CD4-positive, alpha-beta T cell treated with Interleukin-10 for 1 hour (primary cell): ENCODE data around the gene RUNX2.
A peak's percentile ranks its signal among the peaks of the same experiment; 100 is the strongest.

Experiments
- DNase-seq: peaks from one replicate; pipeline ENCODE4 v3.0.0-alpha.2; 2020

Gene RUNX2

DNA sequence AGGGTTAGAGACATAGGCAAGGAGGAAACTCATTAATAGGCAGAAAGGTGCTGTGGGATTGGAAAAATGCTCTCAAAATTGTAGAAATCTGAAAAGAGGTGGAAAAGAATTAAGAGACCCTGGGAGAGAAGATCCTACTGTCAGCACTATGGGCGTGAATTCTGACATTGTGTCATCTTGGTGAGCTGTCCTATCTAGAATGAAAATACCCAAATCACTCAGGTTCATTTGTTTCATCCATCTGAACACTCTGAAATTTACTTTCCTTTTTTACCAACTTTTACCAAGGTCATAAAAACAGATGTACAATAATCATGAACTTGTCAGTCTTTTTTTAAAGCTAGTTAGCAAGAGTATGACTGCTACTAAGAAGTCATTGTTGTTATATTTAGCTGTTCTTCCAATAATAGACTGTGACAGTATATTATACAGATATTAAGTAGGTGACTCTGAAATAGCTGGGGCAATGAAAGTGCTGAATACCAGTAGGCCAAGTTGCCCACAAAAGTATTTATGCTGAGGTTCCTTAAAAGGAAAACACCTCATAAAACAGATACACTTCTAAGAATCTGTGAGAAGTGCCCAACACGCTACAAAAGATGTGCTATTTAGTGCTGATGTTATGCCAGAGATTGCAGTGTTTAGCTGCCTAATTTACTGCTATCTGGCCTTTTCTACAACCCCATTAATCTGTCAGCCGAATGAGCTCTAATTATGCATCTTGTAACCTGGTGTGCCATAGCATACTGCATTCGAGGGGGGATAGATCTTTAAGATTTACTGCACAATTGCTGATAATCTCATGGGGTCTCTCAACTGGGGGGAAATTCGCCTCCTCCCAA lies 267.1 kb downstream of the RUNX2 start:
- no peak for DNase-seq

DNA sequence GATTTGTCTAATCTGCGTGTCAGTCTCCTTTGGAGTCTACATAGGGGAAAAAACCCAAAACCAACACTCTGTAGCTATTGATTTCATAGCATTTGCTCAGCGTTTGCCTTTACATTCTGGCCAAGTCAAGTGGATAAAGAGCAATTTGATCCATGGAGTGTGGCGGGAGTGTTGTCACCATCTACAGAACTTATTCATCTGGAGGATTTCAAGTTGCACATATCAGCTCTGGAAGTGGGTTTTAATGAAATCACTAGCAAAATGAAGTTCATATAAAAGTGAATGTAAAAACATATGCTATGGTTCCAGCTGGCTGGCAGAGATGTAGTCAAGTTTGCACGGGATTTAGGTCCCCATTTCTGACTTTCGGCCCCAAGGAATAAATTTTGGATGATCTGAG lies 269.3 kb downstream of the RUNX2 start:
- no peak for DNase-seq

DNA sequence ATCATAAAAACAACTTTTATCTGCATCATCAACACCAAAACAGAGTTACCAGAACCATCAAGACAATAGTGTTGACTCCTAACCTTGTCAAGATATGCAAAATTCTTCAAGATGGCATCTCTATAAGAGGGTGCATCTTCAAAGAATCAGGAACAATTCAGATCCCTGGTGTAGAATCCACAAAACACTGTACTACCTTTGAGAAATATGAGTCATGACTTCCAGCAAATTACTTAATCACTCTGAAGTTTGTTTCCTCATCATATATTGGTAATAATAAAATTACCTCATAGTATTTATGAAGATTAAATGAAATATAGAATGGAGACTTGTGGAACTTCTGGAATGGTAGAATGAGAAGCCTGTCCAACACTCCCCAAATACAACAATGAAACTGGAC lies 270.9 kb downstream of the RUNX2 start:
- DNase-seq = no peak

DNA sequence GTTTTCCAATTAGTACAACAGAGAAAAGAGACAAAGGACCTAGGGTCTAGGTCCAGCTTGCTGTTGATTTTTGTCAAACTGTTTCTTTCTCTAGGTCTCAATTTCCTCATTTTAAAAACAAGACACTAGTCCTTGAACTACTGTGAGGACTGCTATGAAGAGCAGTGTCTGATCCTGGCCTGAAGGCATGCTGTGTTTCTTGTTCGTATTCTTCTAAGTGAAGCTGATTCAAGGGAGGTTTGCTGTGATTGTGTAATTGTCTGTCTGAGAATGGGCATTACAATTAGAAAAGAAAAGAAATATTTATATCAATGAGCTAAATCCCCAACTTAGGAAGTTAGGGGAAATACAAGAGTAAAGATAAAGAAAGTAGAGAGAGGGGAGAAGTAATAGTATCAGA lies 277.8 kb downstream of the RUNX2 start:
- DNase-seq = no peak

DNA sequence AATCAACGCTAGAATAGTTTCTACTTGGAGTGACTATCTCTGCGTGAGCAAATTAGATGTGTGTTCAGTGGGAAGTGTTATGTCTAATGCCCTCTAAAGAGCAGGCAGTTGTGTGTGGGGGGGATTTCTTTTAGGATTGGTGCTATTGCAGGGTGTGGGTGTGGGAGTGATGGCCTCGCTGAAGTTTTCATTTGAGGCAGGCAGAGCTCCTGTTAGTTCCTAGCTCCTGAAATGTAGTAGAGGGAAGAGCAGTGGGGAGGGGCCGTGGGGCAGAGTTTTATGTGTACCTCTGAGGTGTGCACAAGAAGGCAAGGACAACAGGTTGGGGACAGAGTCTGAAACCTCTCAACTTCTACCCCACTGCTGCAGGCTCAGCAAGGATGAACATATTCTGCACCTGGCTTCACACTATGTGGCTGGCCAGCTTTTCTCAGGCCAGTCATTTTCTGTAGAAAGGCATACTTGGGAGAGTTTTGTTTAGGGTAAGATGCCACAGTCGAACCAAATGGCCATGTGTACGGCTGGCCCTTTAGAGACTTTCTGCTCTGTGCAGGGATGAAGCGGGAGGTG lies 278.8 kb downstream of the RUNX2 start:
- DNase-seq = no peak

DNA sequence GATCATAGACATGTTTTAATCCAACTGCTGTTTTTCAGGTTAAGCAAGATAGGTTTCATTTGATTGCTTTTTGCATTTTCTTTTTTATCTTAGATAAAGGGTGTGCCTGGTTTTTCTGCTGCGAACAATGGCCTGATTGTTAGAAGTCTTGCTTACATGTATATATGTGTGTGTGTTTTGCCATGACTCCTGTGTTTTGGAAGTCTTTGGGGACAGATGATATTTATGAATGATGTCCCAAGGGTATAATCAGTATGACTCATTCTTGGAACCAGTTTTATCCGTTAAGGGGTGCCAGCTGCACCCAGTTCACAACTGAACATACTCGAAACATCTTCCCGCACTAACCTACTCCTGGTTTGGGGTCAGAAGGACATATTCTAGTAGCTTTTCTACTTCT lies 279.7 kb downstream of the RUNX2 start:
- DNase-seq = no peak

DNA sequence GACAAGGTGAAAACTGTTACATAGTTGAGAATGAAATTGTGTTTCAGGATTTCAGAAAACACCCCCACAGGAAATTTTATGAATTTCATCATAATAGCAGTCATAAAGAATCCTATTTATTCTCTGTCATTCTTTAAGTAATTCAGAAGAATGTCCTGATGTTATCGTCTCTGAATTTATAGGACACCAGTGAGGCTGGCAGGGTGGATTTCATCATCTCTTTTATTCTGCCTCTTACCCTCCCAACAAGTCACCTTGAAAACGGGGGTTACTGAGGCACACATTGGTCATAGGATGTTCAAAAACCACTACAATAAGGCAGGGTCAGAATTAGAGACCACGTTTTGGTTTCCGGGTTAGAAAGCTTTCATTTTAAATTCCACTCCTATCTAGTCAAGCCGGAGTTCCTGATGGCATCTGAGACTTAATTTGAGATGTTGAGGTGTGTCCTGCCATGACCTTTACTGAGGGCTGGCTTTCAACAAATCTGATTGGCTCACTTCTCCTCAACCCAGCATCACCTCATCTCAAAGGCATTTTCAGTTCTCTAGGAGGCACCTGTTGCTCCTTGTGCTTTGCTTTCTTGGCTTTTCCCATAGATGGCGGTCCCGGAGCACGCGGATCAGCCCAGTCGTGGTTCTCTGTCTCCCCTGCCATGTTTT lies 280.3 kb downstream of the RUNX2 start:
- DNase-seq = no peak

DNA sequence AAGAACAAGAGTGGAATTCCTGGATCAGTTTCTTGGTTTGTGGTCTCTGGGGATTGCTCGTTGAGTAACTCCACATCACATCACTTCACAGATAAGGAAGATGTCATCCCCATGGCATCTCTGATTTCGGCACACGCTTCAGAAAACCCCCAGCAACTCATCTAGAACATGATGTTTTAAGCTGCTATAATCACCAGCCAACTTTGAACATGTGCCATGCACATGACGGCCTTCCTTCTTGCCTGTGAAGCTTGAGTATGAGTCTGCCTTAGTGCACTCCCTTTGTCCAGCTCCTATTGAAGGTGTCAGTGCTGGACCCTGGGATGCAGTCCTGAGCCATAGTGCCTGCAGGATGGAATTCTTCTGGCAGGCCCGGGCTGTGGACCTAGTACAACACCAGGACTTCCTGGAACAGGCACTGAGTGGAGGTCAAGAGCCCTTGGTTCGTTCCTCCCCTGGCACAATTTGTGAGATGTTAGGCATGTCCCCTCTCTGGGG lies 281.1 kb downstream of the RUNX2 start:
- no peak for DNase-seq

DNA sequence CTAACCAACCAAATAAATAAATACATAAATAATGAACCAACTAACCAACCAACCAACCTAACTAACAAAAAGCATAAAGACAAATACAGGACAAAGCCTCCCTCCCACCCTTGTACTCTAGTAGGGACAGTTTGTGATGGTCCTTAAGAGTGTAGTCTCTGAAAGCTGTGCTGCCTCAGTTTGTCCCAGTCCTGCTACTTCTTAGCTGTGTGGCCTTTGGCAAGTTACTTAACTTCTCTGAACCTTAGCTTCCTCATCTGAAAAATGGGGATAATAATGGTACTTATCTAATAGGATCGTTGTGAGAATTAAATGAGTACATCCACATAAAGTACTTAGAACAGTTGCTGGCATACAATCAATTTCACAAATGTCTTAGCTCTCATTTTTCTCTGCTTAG lies 282.2 kb downstream of the RUNX2 start:
- DNase-seq = no peak

DNA sequence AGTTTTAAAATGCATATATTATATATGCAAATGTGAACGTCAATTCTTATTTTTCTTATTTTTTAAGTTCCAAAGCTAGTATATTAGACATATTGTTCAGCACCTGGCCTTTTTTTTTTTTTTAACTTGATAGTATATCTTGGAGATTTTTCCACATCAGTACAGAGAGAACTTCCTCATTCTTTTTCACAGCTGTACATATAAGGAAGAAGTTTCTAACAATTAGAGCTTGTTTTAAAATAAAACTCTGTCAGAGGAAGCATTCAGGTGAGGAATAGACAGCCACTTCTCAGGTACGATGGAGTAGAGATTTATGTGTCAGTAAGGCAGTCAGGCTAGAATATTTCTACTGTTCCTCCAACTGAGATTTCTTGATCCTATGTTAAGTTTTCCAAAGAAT lies 282.7 kb downstream of the RUNX2 start:
- DNase-seq = no peak

DNA sequence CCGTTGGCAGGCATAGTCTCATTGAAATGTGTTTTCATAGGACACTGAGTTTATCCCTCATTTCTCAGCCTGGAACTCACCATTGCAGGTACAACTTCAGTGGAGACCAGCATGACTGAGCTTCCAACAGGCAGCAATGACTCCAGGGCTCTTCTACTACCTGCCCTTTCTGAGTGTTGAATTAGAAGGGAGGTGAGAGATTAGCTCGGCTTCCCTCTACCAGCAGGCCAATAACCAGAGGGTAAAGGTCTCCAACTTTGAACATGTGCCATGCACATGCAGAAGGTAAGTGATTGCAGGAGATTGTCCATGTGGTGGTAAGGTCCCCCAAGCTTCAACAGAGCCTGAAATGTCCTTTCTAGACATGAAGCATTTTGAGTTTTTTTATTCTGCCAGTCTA lies 283.4 kb downstream of the RUNX2 start:
- DNase-seq = no peak

DNA sequence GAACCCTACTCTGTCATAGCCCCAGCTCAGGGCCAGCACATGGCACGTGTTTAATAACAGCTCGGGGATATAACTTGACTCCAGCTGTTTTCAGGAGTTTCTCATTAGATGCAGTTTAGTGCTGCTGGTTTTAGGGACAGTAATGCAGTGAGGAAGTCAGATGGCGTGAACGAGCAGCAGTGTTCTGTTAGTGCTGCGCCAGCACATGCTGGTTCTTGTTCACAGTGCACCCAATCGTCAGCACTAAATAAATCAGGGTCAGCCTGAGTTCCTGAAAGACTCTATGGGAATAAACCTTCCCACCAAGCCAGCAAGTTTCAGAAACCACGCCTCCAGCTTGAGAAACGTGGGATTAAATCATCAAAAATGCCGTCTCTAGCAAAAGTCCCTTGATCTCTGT lies 285.5 kb downstream of the RUNX2 start:
- no peak for DNase-seq

DNA sequence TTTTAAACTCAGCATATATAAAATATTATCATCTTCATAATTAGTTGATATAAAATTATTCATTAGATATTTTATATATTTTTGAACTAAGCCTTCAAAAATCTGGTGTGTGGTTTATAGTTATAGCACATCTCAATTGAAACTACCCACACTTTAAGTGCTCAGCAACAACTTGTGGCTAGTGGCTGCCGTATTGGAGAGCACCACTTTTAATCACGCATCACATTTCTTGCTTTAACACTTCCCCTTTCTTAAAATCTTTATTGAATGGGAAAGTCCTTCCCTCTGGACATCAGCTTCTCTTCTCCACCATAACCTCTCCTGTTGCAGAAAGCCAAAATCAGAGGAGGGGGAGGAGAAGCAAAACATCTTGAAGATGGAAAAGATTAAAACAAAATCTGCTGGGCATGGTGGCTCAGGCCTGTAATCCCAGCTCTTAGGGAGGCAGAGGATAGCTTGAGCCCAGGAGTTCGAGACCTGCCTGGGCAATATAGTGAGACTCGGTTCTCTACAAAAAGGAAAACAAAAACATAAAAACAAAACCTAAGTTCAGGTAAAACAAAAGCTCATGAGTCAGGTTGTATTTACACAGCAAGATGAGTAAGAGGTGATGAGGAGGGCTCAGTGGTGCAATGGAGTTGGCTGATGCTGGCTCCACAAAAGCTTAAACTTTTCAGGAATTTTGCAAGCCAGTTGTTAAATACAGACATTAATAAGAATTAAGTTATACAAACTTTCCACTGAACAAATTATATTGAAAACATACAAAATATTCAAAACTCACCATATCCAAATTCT lies 286.6 kb downstream of the RUNX2 start:
- DNase-seq = no peak

DNA sequence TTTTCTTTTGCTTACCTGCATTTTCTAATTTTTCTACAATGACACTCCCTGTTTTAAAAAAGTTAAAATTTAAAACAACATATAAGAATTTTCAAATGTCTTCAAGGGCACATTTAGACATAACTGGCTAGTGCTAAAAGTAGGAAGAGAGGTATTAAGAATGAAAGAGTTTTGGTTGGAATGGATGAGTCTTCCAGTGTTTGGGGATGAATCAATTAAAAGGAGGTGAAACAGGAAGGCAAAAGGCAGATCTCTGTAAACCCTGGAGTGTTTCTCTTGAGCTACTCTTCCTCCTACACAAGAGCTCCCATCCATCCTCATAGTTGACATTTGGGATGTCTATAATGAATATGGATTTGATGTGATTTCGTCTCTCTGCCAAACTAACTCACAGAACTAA lies 288.1 kb downstream of the RUNX2 start:
- no peak for DNase-seq

DNA sequence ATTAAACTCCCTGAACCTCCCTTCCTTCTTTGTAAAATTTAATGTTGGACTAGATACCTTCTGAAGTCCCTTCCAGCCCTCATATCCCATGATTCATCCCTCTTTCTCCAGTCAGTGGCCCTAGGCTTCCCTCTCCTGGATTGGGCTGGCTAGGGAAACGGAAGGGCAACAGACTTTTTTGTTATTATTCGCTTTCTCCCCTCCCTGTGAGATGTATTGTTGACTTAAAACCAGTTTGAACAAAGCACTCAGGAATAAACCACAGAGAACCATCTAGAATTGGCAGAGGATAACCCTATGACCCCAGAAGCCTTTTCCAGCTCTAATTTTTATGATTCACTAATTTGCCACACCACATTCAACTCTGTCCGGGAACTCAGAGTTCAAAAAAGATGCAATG lies 289.3 kb downstream of the RUNX2 start:
- DNase-seq = no peak

DNA sequence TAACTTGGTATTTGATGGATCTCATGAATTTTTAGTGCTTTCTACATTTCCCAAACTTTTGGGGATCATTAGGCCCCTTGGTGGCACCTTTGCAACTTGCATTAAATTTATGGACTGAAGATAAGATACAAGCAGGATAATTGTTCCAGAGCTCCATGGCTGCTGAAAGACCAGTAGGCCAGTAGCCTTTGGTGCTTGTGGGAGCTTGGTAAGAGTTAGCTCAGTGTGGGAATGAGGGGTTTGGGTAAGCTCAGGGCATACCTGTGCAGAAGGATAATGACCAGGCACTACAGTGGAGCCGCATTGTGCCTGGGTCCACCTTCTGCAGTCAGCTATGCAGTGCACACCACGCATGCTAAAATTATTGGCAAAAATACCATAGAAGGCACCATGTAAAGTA lies 290.1 kb downstream of the RUNX2 start:
- no peak for DNase-seq

DNA sequence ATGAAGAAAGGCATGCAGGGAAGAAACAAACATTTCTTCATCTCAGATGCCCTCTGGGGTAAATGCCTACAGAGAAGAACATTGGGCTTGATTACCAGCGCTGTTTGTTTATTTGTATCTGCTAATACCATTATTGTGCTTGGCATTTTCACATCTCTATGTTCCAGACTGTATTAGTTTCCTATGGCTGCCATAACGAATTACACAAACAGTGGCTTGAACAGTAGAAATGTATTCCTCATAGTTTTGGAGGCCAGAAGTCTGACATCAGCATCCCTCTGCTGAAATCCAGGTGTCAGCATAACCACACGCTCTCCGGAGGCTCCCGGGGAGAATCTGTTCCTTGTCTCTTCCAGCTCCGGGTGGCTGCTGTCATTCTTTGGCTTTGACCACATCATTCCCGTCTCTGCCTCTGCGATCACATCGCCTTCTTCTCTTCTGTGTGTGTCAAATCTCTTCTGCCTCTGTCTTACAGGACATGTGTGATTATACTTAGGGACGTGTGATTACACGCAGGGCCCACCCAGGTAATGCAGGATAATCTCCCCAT lies 291.2 kb downstream of the RUNX2 start:
- DNase-seq = no peak

DNA sequence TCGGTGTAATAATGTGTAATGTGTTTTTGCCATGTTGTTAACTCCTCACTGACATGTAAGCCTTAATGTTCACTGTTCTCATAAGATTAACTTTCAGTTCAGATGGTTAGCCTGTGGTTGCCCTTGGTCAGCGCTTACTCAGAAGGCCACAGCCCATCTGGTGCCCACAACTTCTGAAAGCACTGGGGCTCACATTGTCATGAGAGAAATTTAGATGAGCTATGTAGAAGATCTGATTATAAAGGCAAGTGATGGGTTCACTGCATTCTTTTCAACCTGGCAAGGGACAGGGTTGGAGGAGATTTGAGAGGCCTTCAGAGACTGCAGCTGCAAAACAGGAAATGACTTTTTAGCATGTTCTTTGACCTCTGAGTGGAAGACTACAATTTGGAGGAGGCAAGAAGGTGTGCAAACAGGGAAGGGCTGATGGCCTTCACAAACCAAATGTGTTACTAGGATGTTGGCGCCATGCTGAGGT lies 291.9 kb downstream of the RUNX2 start:
- peak; percentile 8 for DNase-seq

DNA sequence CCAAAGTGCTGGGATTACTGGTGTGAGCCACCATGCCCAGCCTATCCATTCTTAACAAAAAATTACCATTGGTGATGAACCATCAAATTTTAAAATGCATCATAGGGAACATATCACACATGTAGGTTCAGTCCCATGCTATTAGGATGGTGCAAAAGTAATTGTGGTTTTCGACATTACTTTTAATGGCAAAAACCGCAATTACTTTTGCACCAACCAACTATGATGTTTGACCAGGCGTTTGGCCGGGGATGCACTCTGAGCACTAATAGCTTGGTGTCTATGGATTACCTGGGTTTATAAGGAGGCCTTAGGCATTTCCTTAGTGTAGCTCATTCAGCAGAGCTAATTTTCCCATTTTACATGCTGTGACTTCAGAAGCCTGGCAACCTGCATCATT lies 296.1 kb downstream of the RUNX2 start:
- DNase-seq = no peak

DNA sequence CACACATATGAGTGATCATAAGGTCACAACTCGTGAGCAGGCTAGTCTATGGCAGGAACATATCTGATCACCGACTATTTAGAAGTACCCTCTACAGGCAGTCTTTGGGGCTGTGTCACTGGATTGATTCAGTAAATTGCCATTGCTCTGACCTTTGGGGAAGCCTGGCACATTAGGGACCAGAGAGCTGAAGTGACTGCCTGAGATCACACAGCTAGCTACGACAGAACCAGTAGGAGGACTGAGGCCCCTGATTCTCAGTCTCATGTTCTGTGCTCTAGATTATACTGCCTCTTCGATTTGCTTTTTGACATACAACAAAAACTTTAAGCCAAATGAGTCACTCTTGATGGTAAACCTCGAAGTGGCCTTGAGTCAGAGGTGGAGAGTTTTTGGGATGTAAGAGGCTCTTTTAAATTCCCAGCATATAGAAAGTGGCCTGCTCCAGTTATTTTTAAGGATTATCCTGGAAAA lies 297.1 kb downstream of the RUNX2 start:
- DNase-seq = no peak

DNA sequence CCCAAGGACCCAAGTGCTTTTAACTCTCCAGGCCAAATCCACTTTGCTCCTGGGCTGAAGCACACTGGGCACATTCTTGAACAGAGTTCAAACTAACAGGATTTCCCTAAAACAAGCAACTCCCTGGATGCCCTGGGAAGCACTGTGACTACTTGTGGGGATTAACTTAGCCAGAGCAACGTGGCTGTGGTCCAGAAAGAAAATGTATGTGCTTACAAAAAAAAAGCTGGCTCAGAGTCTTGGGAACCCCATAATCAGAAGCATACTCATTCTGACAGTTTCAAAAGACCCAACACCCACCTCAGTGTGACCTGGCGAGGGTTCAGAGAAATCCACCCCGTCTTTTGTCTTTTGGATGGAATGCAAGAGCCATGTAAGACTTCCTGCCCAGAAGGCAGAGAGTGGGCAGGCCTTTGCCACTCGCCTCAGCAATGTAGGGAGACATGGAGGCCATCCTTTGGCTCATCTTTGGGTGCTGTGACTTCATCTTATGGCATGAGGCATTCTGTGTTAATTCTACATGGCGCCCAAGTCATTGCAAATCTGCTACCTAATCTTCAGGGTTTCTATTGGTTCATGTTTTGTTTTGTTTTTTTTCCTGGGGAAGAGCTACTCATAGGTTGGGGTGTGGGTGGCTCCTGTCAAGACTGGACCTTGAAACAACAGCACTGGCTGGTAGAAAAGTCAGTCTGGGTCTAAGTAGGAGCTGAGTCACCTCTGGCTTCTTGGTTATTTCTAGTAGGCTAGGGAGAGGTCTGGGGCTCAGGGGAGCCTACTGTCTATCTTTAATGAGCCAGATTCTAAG lies 298.2 kb downstream of the RUNX2 start:
- DNase-seq = no peak

DNA sequence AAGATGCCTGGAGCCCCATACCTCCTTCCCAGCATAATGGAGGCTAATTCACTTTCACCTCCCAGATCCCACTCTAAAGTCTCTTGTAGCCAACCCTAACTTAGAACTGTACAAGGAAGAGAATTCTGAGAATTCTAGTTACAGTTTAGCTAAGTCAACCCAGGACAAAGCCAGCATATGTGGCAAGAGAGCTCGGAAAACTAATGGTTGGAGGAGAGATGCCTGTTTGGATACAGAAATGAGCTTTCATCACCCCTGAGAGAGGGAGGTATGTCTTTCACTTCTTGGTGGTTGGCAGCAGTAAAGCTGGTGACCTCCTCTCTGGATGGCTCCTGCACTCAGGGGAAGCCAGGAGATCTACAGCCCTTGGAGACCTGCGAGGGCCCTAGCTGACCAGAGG lies 302.2 kb downstream of the RUNX2 start:
- no peak for DNase-seq
